Fibroblast of the aortic adventitia (primary cell): Measurements from ENCODE around the gene MYO5B. TPM values are rescaled to one million over a fixed set of nuclear protein-coding genes. Genes with fewer than 3 reads are reported as not detected.

ENCODE experiments used
- DNase-seq: peaks from one replicate; pipeline ENCODE4 v3.0.0-alpha.2; 2010; ENCODE audit warnings: low read depth
- H3K4me3 ChIP-seq: 2 replicates; pipeline ENCODE4 v1.5.1; 2011; ENCODE audit warnings: low read depth, mild to moderate bottlenecking, control low read depth, low read length, moderate library complexity
- CTCF ChIP-seq: IDR thresholded peaks from 2 replicates; pipeline ENCODE4 v1.5.1; 2011; ENCODE audit warnings: mild to moderate bottlenecking, low read length, control low read depth, inconsistent platforms; ENCODE audit not compliant: insufficient read depth
- total RNA-seq: library from RNA; depleted of rRNA; stranded (reverse); fragments of >200 nt; gene quantifications from 2 replicates; pipeline ENCODE4 v1.2.3, GENCODE V29; 2012; ENCODE audit warnings: low replicate concordance

The MYO5B gene
- total RNA-seq, 1 donor: 0.09 TPM

GRCh38 chr18:49922228-49922627 is 272.7 kb downstream of the MYO5B start:
- TF ChIP-seq CTCF: no peak
- no peak for DNase-seq
- H3K4me3 ChIP-seq: no peak overlapping the region

GRCh38 chr18:49921318-49921985 is 273.5 kb downstream of the MYO5B start:
- TF ChIP-seq CTCF: no peak
- H3K4me3 ChIP-seq: no peak overlapping the region
- no peak for DNase-seq

GRCh38 chr18:49920731-49921130 is 274.2 kb downstream of the MYO5B start:
- DNase-seq: no peak
- no peak for TF ChIP-seq CTCF
- no peak overlapping the region for H3K4me3 ChIP-seq

GRCh38 chr18:49917742-49918141 is 277.2 kb downstream of the MYO5B start:
- no peak for TF ChIP-seq CTCF
- no peak for DNase-seq
- H3K4me3 ChIP-seq: no peak overlapping the region

GRCh38 chr18:49915352-49915751 is 279.6 kb downstream of the MYO5B start:
- no peak for DNase-seq
- TF ChIP-seq CTCF: no peak
- no peak overlapping the region for H3K4me3 ChIP-seq

- no peak overlapping the region for H3K4me3 ChIP-seq
- DNase-seq: no peak
- no peak for TF ChIP-seq CTCF
Observed at GRCh38 chr18:49913221-49913620, 281.7 kb downstream of the MYO5B start.

GRCh38 chr18:49911427-49911826 is 283.5 kb downstream of the MYO5B start:
- no peak overlapping the region for H3K4me3 ChIP-seq
- no peak for DNase-seq
- no peak for TF ChIP-seq CTCF
